IMR-90 (cell line): ENCODE results near the gene METTL5. TPM values are rescaled to one million over a fixed set of nuclear protein-coding genes. Genes with fewer than 3 reads are reported as not detected.
A peak's percentile ranks its signal among the peaks of the same experiment; 100 is the strongest.

ENCODE experiments used
- ATAC-seq: fragments of 200-7000 bp; cut with Tn5 transposase; 2 replicates; pipeline ENCODE4 v1.9.1; 2020; ENCODE audit warnings: low read depth, mild to moderate bottlenecking, moderate library complexity
- BruUV-seq: library from RNA; stranded (reverse); fragments of 400-500 nt; replicated peaks from 2 replicates; lab custom pipeline; 2021; lab: Mats Ljungman, UMichigan
- CTCF ChIA-PET: fragments of 300-600 bp; formaldehyde crosslinking; extraction: SDS; loops from one replicate; lab custom pipeline; 2021; ENCODE audit warnings: antibody characterized with exemption; lab: Yijun Ruan, JAX
- POLR2A ChIA-PET: fragments of 300-600 bp; sonication (Branson Sonifier 250); formaldehyde crosslinking; loops from one replicate; lab custom pipeline; 2022; ENCODE audit warnings: antibody characterized with exemption; ENCODE audit not compliant: unreplicated experiment; lab: Charles Lee
- DNase-seq: peaks from one replicate; pipeline ENCODE4 v3.0.0; 2013
- H2AFZ ChIP-seq: replicated peaks from 2 replicates; pipeline ENCODE3; 2013; ENCODE audit warnings: low read length, mild to moderate bottlenecking; ENCODE audit not compliant: poor library complexity
- H2AK5ac ChIP-seq: 2 replicates; pipeline ENCODE4 v1.6.1; 2013; ENCODE audit warnings: low read depth, low read length, inconsistent platforms
- H2AK9ac ChIP-seq: replicated peaks from 2 replicates; pipeline ENCODE3; 2013; ENCODE audit warnings: mild to moderate bottlenecking, low read depth, low read length, moderate library complexity; ENCODE audit not compliant: poor library complexity
- H2BK120ac ChIP-seq: 2 replicates; pipeline ENCODE4 v1.6.1; 2013; ENCODE audit warnings: low read depth, low read length, inconsistent platforms
- H2BK15ac ChIP-seq: 3 replicates; pipeline ENCODE4 v1.6.1; 2013; ENCODE audit warnings: low read depth, low read length, inconsistent platforms
- H2BK20ac ChIP-seq: 2 replicates; pipeline ENCODE4 v1.6.1; 2013; ENCODE audit warnings: low read depth, mild to moderate bottlenecking, inconsistent platforms, low read length, moderate library complexity
- H2BK5ac ChIP-seq: 2 replicates; pipeline ENCODE4 v1.6.1; 2013; ENCODE audit warnings: mild to moderate bottlenecking, low read depth, low read length, inconsistent platforms; ENCODE audit not compliant: poor library complexity, severe bottlenecking
- H3K14ac ChIP-seq: replicated peaks from 2 replicates; pipeline ENCODE4 v1.6.1; 2013; ENCODE audit warnings: low read depth, low read length, inconsistent platforms
- H3K18ac ChIP-seq: 2 replicates; pipeline ENCODE4 v1.6.1; 2013; ENCODE audit warnings: low read depth, low read length, control low read depth
- H3K23ac ChIP-seq: 2 replicates; pipeline ENCODE4 v1.6.1; 2013; ENCODE audit warnings: low read depth, low read length, inconsistent platforms
- H3K27ac ChIP-seq: 2 replicates; pipeline ENCODE4 v1.5.1; 2013; ENCODE audit warnings: mild to moderate bottlenecking, control low read depth, low read length; ENCODE audit not compliant: insufficient read depth
- H3K27me3 ChIP-seq: 2 replicates; pipeline ENCODE4 v1.6.1; 2013; ENCODE audit warnings: low read length; ENCODE audit not compliant: control insufficient read depth, insufficient read depth
- H3K36me3 ChIP-seq: 2 replicates; pipeline ENCODE4 v1.6.1; 2013; ENCODE audit warnings: low read length, mixed read lengths; ENCODE audit not compliant: control insufficient read depth, insufficient read depth
- H3K4ac ChIP-seq: 2 replicates; pipeline ENCODE4 v1.6.1; 2013; ENCODE audit warnings: low read depth, low read length, inconsistent platforms
- H3K4me1 ChIP-seq: 2 replicates; pipeline ENCODE4 v1.6.1; 2013; ENCODE audit warnings: low read length, mixed read lengths; ENCODE audit not compliant: control insufficient read depth, insufficient read depth
- H3K4me2 ChIP-seq: 2 replicates; pipeline ENCODE4 v1.6.1; 2013; ENCODE audit warnings: low read depth, mild to moderate bottlenecking, control low read depth, low read length, moderate library complexity
- H3K4me3 ChIP-seq: 2 replicates; pipeline ENCODE4 v1.5.1; 2013; ENCODE audit warnings: low read depth, mild to moderate bottlenecking, control low read depth, low read length, moderate library complexity; ENCODE audit not compliant: insufficient read depth
- H3K56ac ChIP-seq: 2 replicates; pipeline ENCODE4 v1.6.1; 2013; ENCODE audit warnings: low read length, inconsistent platforms; ENCODE audit not compliant: insufficient read depth; ENCODE audit errors: extremely low read depth
- H3K79me1 ChIP-seq, 2 experiments: 2 replicates each; pipeline ENCODE4 v1.6.1; 2013; ENCODE audit warnings: low read length in 2 of 2, inconsistent platforms in 1 of 2, low read depth in 1 of 2
- H3K9ac ChIP-seq: 2 replicates; pipeline ENCODE4 v1.6.1; 2013; ENCODE audit warnings: low read depth, low read length, control low read depth
- H3K9me1 ChIP-seq: 2 replicates; pipeline ENCODE4 v1.6.1; 2013; ENCODE audit warnings: low read length, inconsistent platforms; ENCODE audit not compliant: insufficient read depth
- H3K9me3 ChIP-seq: 2 replicates; pipeline ENCODE4 v1.6.1; 2013; ENCODE audit warnings: low read length; ENCODE audit not compliant: control insufficient read depth, insufficient read depth
- H4K20me1 ChIP-seq: 2 replicates; pipeline ENCODE4 v1.6.1; 2013; ENCODE audit warnings: low read length, inconsistent platforms; ENCODE audit not compliant: insufficient read depth
- H4K5ac ChIP-seq: 2 replicates; pipeline ENCODE4 v1.6.1; 2013; ENCODE audit warnings: mild to moderate bottlenecking, low read depth, low read length, control low read depth
- H4K8ac ChIP-seq, 2 experiments: 2 replicates each; pipeline ENCODE4 v1.6.1; 2013; ENCODE audit warnings: low read depth in 2 of 2, low read length in 2 of 2, control low read depth in 1 of 2, inconsistent platforms in 1 of 2
- H4K91ac ChIP-seq: 2 replicates; pipeline ENCODE4 v1.6.1; 2013; ENCODE audit warnings: low read depth, low read length, inconsistent platforms; ENCODE audit not compliant: insufficient read depth
- CHD1 ChIP-seq: IDR thresholded peaks from 2 replicates; pipeline ENCODE4 v1.6.1; 2012; ENCODE audit warnings: low read depth, low read length, improper control_type of control experiment
- FOS ChIP-seq: fragments of 150-350 bp; IDR thresholded peaks from 2 replicates; pipeline ENCODE4 v1.6.1; 2016; ENCODE audit warnings: low read depth, low read length
- MAFK ChIP-seq: IDR thresholded peaks from 2 replicates; pipeline ENCODE4 v1.6.1; 2012; ENCODE audit warnings: low read depth, low read length, improper control_type of control experiment
- MAZ ChIP-seq: IDR thresholded peaks from 2 replicates; pipeline ENCODE4 v1.6.1; 2012; ENCODE audit warnings: low read depth, mild to moderate bottlenecking, low read length, improper control_type of control experiment, moderate library complexity, borderline replicate concordance
- NFE2L2 ChIP-seq: fragments of 150-350 bp; IDR thresholded peaks from 2 replicates; pipeline ENCODE4 v1.6.1; 2016; ENCODE audit warnings: low read depth, mild to moderate bottlenecking, low read length
- POLR2A ChIP-seq: IDR thresholded peaks from 2 replicates; pipeline ENCODE4 v1.6.1; 2012; ENCODE audit warnings: mild to moderate bottlenecking, low read depth, low read length
- RAD21 ChIP-seq: IDR thresholded peaks from 2 replicates; pipeline ENCODE4 v1.6.1; 2012; ENCODE audit warnings: low read length, improper control_type of control experiment
- RCOR1 ChIP-seq: IDR thresholded peaks from 2 replicates; pipeline ENCODE4 v1.6.1; 2012; ENCODE audit warnings: mild to moderate bottlenecking, low read length, improper control_type of control experiment; ENCODE audit not compliant: insufficient replicate concordance
- RFX5 ChIP-seq: IDR thresholded peaks from 2 replicates; pipeline ENCODE4 v1.8.0; 2012; ENCODE audit warnings: low read depth, mild to moderate bottlenecking, low read length, moderate library complexity
- SMC3 ChIP-seq: fragments of 150-350 bp; IDR thresholded peaks from 2 replicates; pipeline ENCODE4 v1.6.1; 2016; ENCODE audit warnings: low read depth, mild to moderate bottlenecking, antibody characterized with exemption, low read length, moderate library complexity
- USF2 ChIP-seq: fragments of 150-350 bp; IDR thresholded peaks from 2 replicates; pipeline ENCODE4 v1.6.1; 2017; ENCODE audit warnings: mild to moderate bottlenecking, antibody characterized with exemption, low read length, low read depth
- WGBS, 2 experiments: methylation state at CpG; one replicate each; pipeline versions ENCODE4 v1.1.5 to v1.1.7; 2013; ENCODE audit warnings: missing lambda C conversion rate in 2 of 2; ENCODE audit not compliant: insufficient read length in 1 of 2; ENCODE audit errors: extremely low coverage in 2 of 2; 5-methylcytosine and 5-hydroxymethylcytosine counted together
- dilution Hi-C: fragments of 300-500 bp; cut with HindIII; formaldehyde crosslinking; loops from one replicate; pipeline ENCODE4 v1.14.3; 2018; ENCODE audit warnings: low sequenced_read_pairs; ENCODE audit not compliant: unreplicated experiment
- in situ Hi-C: fragments of 300-500 bp; cut with MboI; formaldehyde crosslinking; loops from 3 replicates; pipeline ENCODE4 v1.14.3; 2019; ENCODE audit warnings: low sequenced_read_pairs, inconsistent platforms, mixed read lengths
- intact Hi-C: fragments of 100-400 bp; cut with micrococcal nuclease; formaldehyde crosslinking; loops from 2 replicates; pipeline ENCODE4 v1.10.0; 2022
- polyA plus RNA-seq, 3 experiments: library from polyadenylated mRNA; depleted of rRNA; stranded (reverse); fragments of >200 nt; gene quantifications; 2 replicates each; pipeline ENCODE4 v1.2.3, GENCODE V29; 2012; ENCODE audit warnings: low replicate concordance in 1 of 3
- total RNA-seq: library from RNA; depleted of rRNA; stranded (reverse); fragments of >200 nt; gene quantifications from 2 replicates; pipeline ENCODE4 v1.2.3, GENCODE V29; 2012
- TF ChIP-seq, protein P1 (sequence below): fragments of 150-350 bp; IDR thresholded peaks from 2 replicates; pipeline ENCODE4 v1.6.1; 2016; ENCODE audit warnings: low read depth, mild to moderate bottlenecking, low read length, moderate library complexity, borderline replicate concordance

The METTL5 gene
- total and polyA plus RNA-seq, 2 of the 4 experiments (the other 2 are of a cell fraction): 38.3 to 49.8 TPM

GRCh38 chr2:169768262-169768995 lies 56.3 kb downstream of the METTL5 start (continued):
- TF ChIP-seq POLR2A: no peak

DNA sequence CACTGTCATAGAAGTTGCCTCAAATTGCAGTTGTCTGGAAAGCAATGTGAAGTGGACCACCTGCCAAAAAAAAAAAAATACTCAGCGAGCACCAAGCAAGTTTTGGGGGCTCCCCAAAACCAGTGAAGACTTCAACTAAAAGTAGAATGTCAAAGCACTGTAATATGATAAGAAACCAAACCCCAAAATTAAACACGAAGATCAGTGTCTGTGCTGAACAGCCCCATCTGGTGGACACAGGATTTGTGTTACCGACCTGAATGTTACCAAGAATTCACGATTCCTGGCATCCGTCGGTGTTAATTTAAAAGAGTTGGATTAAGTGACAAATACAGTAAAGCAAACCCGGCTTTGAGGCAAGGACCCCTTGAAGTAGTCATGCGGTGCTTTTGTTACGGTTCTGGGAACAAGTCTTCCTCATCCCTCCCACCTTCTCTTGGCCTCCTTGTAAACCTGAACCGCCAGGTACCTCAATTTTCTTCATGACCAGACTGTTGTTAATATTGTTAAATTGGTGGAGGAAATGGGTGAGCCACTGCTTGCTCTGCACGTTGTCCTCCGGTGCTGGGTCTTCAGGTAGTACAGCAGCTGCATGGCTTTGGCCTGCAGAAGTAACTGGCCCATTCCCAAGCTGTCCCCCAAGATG lies 57.3 kb downstream of the METTL5 start:
- Histone ChIP-seq H3K4me2 (no peak overlapping the region), H3K4ac (no peak overlapping the region), H3K27me3 (peaks cover 10% of the 10 kb centered on the region), H2BK120ac (no peak overlapping the region; the same call in 1 of the 2 replicates), H3K9me1 (no peaks in the 10 kb centered on the region), H4K5ac (no peak overlapping the region), H4K91ac (no peak overlapping the region), H3K9ac (no peak overlapping the region), H3K27ac (no peak overlapping the region), H2BK5ac (no peak overlapping the region), H3K79me1 (no peaks in the 10 kb centered on the region), H3K36me3 (no peaks in the 10 kb centered on the region), H4K20me1 (no peaks in the 10 kb centered on the region), H2AFZ (no peak overlapping the region), H3K4me1 (no peaks in the 10 kb centered on the region), H3K23ac (no peak overlapping the region), H3K18ac (no peak overlapping the region), H2BK15ac (no peak overlapping the region), H3K56ac (no peak overlapping the region), H3K9me3 (peaks cover 2% of the 10 kb centered on the region; the same call in 1 of the 2 replicates), H2AK5ac (no peak overlapping the region), H3K4me3 (no peak overlapping the region), H2BK20ac (no peak overlapping the region), H4K8ac (no peak overlapping the region), H3K14ac (no peak overlapping the region), H2AK9ac (peak overlapping the region; percentile 85)
- 10% methylated on average over 2 of the region's 12 CpGs; no CpG with 5 or more reads in 1 of the 2 experiments for WGBS, 2 experiments
- ChIA-PET POLR2A (no interaction called here), CTCF (no interaction called here)
- DNase-seq (peak; percentile 64), ATAC-seq (peak; percentile 75)
- intact Hi-C loops: no loop called here
- BruUV-seq: no TSS peak
- in situ Hi-C loops: no loop called here
- dilution Hi-C loops: no loop called here
- TF ChIP-seq RFX5 (no peak), RAD21 (peak; percentile 65), MAFK (no peak), FOS (no peak), MAZ (no peak), USF2 (no peak), NFE2L2 (no peak), RCOR1 (no peak), CHD1 (no peak), SMC3 (peak; percentile 70), POLR2A (no peak)
- TF ChIP-seq, protein P1, sequence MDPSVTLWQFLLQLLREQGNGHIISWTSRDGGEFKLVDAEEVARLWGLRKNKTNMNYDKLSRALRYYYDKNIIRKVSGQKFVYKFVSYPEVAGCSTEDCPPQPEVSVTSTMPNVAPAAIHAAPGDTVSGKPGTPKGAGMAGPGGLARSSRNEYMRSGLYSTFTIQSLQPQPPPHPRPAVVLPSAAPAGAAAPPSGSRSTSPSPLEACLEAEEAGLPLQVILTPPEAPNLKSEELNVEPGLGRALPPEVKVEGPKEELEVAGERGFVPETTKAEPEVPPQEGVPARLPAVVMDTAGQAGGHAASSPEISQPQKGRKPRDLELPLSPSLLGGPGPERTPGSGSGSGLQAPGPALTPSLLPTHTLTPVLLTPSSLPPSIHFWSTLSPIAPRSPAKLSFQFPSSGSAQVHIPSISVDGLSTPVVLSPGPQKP: no peak
